Muscle of leg (tissue), 11 donors: ENCODE data around the gene INA. TPM values are rescaled to one million over a fixed set of nuclear protein-coding genes. Genes with fewer than 3 reads are reported as not detected.
"Not testable (repeated sequence)": the region's sequence is repeated elsewhere in the genome, so short reads cannot be mapped to it uniquely, and the experiment has no call there.

Experiments
- DNase-seq: peaks from one replicate; pipeline ENCODE4 v3.0.0; 2013
- H3K27ac ChIP-seq: one replicate; pipeline ENCODE4 v1.5.1; 2013; ENCODE audit warnings: mild to moderate bottlenecking, low read length, control low read depth
- H3K27me3 ChIP-seq: one replicate; pipeline ENCODE4 v1.6.1; 2013; ENCODE audit warnings: low read length; ENCODE audit not compliant: control insufficient read depth, insufficient read depth
- H3K36me3 ChIP-seq: one replicate; pipeline ENCODE4 v1.6.1; 2013; ENCODE audit warnings: low read length; ENCODE audit not compliant: control insufficient read depth, insufficient read depth
- H3K4me1 ChIP-seq: one replicate; pipeline ENCODE4 v1.6.1; 2013; ENCODE audit warnings: low read length; ENCODE audit not compliant: control insufficient read depth, insufficient read depth
- H3K4me3 ChIP-seq: one replicate; pipeline ENCODE4 v1.5.1; 2013; ENCODE audit warnings: low read length, control low read depth
- H3K9me3 ChIP-seq: replicated peaks from 2 replicates; pipeline ENCODE4 v1.6.1; 2013; ENCODE audit warnings: low read depth, low read length; ENCODE audit not compliant: control insufficient read depth
- WGBS: methylation state at CpG from one replicate; pipeline ENCODE4 v1.1.5; 2013; ENCODE audit warnings: missing lambda C conversion rate; ENCODE audit not compliant: insufficient coverage; 5-methylcytosine and 5-hydroxymethylcytosine counted together
- polyA plus RNA-seq, 8 donors: library from polyadenylated mRNA; unstranded; fragments of 120-200 nt; gene quantifications; one replicate each; pipeline versions ENCODE4 v1.2.1 to v1.2.3, GENCODE V29; 2013; ENCODE audit warnings: inconsistent platforms in 1 of 8, low replicate concordance in 1 of 8; ENCODE audit not compliant: insufficient read length in 8 of 8, insufficient read depth in 1 of 8
- total RNA-seq: library from RNA; stranded (reverse); fragments of 120-200 nt; gene quantifications from one replicate; pipeline ENCODE4 v1.2.4, GENCODE V29; 2013

INA gene
- total and polyA plus RNA-seq, 9 donors = 0.06 to 0.73 (median 0.21) TPM

DNA sequence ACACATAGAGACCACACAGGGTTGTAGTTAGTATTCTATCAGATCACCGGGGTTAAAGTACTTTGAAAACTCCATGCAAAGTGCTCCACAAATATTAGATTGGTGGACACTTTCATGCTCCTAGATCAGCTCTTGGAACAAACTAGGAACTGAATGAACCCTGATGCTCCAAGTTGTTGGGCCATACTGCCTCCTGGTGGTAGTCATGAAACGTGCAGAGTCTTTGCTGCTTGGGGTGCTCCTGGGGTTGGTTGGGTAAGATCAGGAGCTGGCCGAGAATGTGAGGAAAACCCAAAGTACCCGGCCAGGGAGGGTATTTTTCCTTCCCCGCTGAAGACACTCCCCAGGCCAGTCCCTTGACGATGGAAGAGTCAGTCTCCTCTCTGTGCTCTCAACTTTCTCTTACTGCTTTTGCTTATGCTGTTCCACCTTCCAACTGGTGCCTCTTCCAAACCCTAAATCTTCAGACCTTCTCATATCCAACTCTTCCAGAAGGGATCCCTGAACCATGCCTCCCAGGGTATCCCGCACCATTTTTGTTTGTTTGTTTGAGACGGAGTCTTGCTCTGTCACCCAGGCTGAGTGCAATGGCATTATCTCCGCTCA is 32.2 kb upstream of the INA start:
- WGBS = 25% methylated on average over 6 of the region's 9 CpGs
- no peak overlapping the region for H3K4me3 ChIP-seq
- no peaks in the 10 kb centered on the region for H3K27me3 ChIP-seq
- no peaks in the 10 kb centered on the region for H3K9me3 ChIP-seq
- no peak overlapping the region for H3K27ac ChIP-seq
- peak; percentile 79 for DNase-seq
- H3K4me1 ChIP-seq = no peaks in the 10 kb centered on the region
- no peaks in the 10 kb centered on the region for H3K36me3 ChIP-seq

DNA sequence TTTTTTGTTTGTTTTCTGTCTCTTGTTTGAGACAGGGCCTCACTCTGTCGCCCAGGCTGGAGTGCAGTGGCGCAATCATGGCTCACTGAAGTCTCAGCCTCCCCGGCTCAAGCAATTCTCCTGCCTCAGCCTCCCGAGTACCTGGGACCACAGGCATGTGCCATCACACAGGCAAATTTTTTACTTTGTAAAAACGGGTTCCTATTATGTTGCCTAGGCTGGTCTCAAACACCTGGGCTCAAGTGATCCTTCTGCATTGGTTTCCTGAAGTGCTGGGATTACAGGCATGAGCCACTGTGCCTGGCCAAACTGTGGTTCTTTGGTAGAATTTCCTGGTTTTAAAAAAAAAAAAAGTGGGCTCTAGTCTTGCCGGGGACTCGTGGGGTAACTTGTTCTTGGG is 31.4 kb upstream of the INA start, which contains the start of gene RPEL1:
Gene RPEL1, plus strand, starts transcription at position 301 of the 400 bp plus-strand sequence. CDS start 110 bp downstream, outside the sequence.
- not testable (repeated sequence) for H3K27ac ChIP-seq, H3K4me3 ChIP-seq, H3K9me3 ChIP-seq, H3K36me3 ChIP-seq, H3K4me1 ChIP-seq, DNase-seq, H3K27me3 ChIP-seq
- WGBS = 83% methylated on average over 5 of the region's 7 CpGs

DNA sequence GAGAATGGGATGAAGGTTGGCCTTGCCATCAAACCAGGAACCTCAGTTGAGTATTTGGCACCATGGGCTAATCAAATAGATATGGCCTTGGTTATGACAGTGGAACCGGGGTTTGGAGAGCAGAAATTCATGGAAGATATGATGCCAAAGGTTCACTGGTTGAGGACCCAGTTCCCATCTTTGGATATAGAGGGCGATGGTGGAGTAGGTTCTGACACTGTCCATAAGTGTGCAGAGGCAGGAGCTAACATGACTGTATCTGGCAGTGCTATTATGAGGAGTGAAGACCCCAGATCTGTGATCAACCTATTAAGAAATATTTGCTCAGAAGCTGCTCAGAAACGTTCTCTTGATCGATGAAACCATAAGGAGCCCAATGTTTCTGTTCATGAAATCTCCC is 30.6 kb upstream of the INA start:
- 74% methylated on average over 2 of the region's 4 CpGs for WGBS
- no peaks in the 10 kb centered on the region for H3K9me3 ChIP-seq
- no peak overlapping the region for H3K27ac ChIP-seq
- no peak overlapping the region for H3K4me3 ChIP-seq
- H3K4me1 ChIP-seq = no peaks in the 10 kb centered on the region
- DNase-seq = no peak
- H3K36me3 ChIP-seq = no peaks in the 10 kb centered on the region
- H3K27me3 ChIP-seq = no peaks in the 10 kb centered on the region

DNA sequence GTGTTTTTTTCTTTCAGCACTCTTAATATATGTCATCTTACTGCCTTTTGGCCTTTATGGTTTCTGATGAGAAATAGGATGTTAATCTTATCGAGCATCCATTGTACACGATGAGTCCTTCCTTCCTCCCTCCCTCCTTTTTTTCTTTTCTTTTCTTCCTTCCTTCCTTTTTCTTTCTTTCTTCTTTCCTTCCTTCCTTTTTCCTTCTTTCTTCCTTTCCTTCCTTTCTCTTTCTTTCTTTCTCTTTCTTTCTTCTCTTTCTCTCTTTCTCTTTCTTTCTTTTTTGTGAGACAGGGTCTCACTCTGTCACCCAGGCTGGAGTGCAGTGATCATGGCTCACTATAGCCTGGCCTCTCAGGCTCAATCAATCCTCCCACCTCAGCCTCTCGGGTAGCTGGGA is 22.8 kb upstream of the INA start:
- 79% methylated on average over 2 of the region's 3 CpGs for whole genome bisulfite sequencing
- Histone ChIP-seq H3K27ac (no peak overlapping the region), H3K36me3 (no peaks in the 10 kb centered on the region), H3K4me1 (no peaks in the 10 kb centered on the region), H3K4me3 (no peak overlapping the region), H3K9me3 (no peaks in the 10 kb centered on the region), H3K27me3 (no peaks in the 10 kb centered on the region)
- DNase-seq = no peak

DNA sequence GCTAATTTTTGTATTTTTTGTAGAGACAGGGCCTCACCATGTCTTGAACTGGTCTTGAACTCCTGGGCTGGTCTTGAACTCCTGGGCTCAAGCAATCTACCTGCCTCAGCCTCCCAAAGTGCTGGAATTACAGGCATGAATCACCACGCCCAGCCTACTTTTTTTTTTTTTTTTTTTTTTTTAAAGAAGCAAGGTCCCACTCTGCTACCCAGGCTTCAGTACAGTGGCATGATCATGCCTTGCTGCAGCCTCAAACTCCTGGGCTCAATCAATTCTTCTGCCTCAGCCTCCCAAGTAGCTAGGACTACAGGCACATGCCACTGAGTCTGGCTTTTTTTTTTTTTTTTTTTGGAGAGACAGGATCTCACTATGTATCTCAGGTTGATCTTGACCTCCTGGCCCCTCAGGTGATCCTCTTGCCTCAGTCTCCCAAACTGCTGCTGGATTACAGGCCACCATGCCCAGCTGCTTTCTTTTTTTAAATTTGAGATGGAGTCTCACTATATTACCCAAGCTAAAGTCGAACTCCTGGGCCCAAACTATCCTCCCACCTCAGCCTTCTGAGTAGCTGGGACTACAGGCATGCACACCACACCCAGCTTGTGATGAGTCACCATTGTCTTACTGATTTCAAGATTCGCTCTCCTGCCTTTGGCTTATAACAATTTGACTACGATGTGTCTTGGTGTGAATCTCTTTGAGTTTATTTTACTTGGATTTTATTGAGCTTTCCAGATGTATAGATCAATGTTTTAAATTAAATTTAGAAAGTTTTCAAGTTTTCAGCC is 22.2 kb upstream of the INA start:
- no peaks in the 10 kb centered on the region for H3K27me3 ChIP-seq
- H3K27ac ChIP-seq = no peak overlapping the region
- H3K4me1 ChIP-seq = no peaks in the 10 kb centered on the region
- no peaks in the 10 kb centered on the region for H3K9me3 ChIP-seq
- DNase-seq = no peak
- no peak overlapping the region for H3K4me3 ChIP-seq
- H3K36me3 ChIP-seq = no peaks in the 10 kb centered on the region
- no CpG with 5 or more reads among the region's 4 CpGs for WGBS

DNA sequence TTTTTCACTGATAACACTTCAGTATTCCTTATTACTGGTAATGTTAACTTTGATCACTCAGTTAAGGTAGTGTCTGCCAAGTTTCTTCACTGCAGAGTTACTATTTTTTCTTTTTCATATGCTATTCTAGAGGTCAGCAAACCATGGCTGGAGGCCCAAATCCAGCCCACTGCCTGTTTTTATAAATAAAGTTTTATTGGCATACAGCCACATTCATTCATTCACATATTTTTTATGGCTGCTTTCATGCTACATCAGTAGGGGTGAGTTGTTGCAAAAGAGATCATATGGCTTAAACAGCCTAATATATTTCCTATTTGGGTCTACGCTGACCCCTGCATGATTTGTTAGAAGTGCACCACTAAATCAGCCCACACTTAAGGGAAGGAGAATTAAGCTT is 20.3 kb upstream of the INA start:
- Histone ChIP-seq H3K9me3 (no peaks in the 10 kb centered on the region), H3K4me1 (no peaks in the 10 kb centered on the region), H3K27ac (no peak overlapping the region), H3K4me3 (no peak overlapping the region), H3K36me3 (no peaks in the 10 kb centered on the region), H3K27me3 (no peaks in the 10 kb centered on the region)
- WGBS = no CpG with 5 or more reads among the region's 1 CpG
- no peak for DNase-seq

DNA sequence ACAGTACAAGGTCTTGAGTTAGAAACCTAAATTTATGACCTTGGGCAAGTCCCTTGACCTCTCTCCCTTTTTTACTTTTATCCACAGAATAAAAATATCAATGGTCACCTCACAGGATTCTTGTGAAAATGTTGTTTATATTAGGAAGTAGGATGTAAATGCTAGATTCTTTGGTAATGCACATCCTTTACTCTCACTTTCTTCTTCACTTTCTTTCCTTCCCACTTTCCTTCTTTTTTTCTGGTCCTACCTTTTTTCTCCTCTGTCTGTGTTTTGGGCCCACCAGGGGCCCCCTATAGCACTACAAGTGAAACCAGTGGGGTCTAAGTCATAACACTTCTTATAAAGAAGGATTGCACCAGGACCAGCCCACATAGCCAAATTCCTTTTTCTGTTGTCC is 19.1 kb upstream of the INA start:
- H3K4me3 ChIP-seq = no peak overlapping the region
- no peak overlapping the region for H3K27ac ChIP-seq
- no peaks in the 10 kb centered on the region for H3K36me3 ChIP-seq
- H3K9me3 ChIP-seq = no peaks in the 10 kb centered on the region
- H3K4me1 ChIP-seq = no peaks in the 10 kb centered on the region
- DNase-seq = no peak
- H3K27me3 ChIP-seq = no peaks in the 10 kb centered on the region

DNA sequence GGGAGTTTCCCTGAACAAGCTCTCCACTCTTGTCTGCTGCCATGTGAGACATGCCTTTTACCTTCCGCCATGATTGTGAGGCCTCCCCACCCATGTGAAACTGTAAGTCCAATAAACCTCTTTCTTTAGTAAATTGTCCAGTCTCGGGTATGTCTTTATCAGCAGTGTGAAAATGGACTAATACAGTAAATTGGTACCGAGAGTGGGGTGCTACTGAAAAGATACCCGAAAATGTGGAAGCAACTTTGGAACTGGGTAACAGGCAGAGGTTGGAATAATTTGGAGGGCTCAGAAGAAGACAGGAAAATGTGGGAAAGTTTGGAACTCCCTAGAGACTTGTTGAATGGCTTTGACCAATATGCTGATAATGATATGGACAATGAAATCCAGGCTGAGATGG is 18.0 kb upstream of the INA start:
- 78% methylated on average over 3 of the region's 4 CpGs for WGBS
- not testable (repeated sequence) for H3K36me3 ChIP-seq, H3K27me3 ChIP-seq, H3K4me3 ChIP-seq, H3K9me3 ChIP-seq, DNase-seq, H3K4me1 ChIP-seq, H3K27ac ChIP-seq

DNA sequence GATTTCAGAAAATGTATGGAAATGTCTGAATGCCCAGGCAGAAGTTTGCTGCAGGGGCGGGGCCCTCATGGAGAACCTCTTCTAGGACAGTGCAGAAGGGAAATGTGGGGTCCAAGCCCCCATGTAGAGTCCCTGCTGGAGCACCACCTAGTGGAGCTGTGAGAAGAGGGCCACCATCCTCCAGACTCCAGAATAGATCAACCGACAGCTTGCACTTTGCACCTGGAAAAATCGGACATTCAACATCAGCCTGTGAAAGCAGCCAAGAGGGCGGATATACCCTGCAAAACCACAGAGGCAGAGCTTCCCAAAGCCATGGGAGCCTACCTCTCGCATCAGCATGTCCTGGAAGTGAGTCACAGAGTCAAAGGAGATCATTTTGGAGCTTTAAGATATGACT is 16.9 kb upstream of the INA start:
- H3K9me3 ChIP-seq = no peaks in the 10 kb centered on the region
- 75% methylated on average over 3 of the region's 5 CpGs for WGBS
- no peaks in the 10 kb centered on the region for H3K27me3 ChIP-seq
- no peaks in the 10 kb centered on the region for H3K36me3 ChIP-seq
- H3K27ac ChIP-seq = no peak overlapping the region
- H3K4me3 ChIP-seq = no peak overlapping the region
- no peaks in the 10 kb centered on the region for H3K4me1 ChIP-seq
- no peak for DNase-seq

DNA sequence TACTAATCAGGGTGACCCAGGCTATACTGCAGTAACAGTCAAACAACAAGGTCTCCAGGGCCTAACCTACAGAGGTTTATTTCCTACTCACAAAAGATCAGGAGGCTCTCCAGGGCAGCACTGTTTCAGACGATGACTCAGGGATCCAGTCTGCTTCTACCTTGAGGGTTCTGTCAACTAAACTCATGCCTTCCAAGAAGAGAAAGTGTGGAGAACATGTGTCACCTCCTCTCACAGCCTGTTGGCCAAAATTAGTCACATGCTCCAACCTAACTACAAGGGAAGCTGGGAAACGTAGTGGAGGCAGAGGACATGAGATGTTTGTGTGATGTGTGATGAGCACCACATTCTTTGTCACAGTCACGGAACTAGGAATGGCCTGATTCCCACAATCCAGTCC is 14.7 kb upstream of the INA start:
- peaks cover 5% of the 10 kb centered on the region for H3K27me3 ChIP-seq
- 100% methylated on average over 1 of the region's 3 CpGs for WGBS
- no peak for DNase-seq
- H3K9me3 ChIP-seq = no peaks in the 10 kb centered on the region
- H3K36me3 ChIP-seq = no peaks in the 10 kb centered on the region
- H3K4me1 ChIP-seq = no peaks in the 10 kb centered on the region
- H3K27ac ChIP-seq = no peak overlapping the region
- H3K4me3 ChIP-seq = no peak overlapping the region
